ENCODE data around the gene SEMA4C.

DNA sequence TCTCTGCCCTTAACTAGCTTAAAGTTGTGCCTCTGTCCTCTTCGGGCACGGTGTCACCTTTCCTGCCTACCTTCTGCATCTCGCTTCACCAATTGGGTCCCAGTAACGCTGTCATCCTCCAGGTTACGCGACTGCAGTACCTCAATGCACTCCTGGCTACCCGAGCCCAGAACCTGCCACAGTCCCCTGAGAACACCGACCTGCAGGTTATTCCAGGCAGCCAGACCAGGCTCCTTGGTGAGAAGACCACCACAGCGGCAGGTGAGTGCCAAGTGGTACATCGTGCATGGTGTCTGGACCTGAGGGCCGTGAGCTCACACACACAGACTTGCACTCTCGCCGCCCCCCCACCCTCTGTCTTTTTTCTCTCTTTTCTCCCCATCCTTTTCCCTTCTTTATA is 41.0 kb downstream of the SEMA4C start:
- TF ChIP-seq EZH2phosphoT487 (IDR thresholded peaks at IDR 0.05; ENCODE audit: low read depth): no peak
- TF ChIP-seq CTCF (IDR thresholded peaks at IDR 0.05; ENCODE audit: low read depth, low read length): no peak

Data from OCI-LY3 (cell line).